GM11168 (cell line): ENCODE data around the gene NIBAN1.
"Not testable (repeated sequence)": the region's sequence is repeated elsewhere in the genome, so short reads cannot be mapped to it uniquely, and the experiment has no call there.

Source experiments
- in situ Hi-C: fragments of 300-500 bp; cut with MboI; formaldehyde crosslinking; loops from one replicate; pipeline ENCODE4 v1.12.0; 2022; ENCODE audit warnings: low sequenced_read_pairs; ENCODE audit not compliant: unreplicated experiment

The NIBAN1 gene

DNA sequence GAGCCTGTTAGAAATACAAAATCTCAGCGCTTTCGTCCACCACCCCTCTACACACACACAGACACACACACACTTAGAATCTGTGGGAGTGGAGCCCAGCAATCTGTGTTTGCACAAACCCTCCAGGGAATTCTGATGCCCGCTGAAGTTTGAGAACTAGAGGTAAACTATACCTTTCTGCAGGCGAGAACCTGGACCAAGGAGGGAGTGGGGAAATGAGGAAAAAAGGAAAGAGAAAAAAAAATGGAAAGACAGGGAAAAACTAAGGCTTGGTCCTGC lies 468 bp upstream of the NIBAN1 start:
- in situ Hi-C loops: loop anchor here (5.0 kb wide), 1 partner anchor 152 kb away; no protein-coding TSS in a partner anchor

DNA sequence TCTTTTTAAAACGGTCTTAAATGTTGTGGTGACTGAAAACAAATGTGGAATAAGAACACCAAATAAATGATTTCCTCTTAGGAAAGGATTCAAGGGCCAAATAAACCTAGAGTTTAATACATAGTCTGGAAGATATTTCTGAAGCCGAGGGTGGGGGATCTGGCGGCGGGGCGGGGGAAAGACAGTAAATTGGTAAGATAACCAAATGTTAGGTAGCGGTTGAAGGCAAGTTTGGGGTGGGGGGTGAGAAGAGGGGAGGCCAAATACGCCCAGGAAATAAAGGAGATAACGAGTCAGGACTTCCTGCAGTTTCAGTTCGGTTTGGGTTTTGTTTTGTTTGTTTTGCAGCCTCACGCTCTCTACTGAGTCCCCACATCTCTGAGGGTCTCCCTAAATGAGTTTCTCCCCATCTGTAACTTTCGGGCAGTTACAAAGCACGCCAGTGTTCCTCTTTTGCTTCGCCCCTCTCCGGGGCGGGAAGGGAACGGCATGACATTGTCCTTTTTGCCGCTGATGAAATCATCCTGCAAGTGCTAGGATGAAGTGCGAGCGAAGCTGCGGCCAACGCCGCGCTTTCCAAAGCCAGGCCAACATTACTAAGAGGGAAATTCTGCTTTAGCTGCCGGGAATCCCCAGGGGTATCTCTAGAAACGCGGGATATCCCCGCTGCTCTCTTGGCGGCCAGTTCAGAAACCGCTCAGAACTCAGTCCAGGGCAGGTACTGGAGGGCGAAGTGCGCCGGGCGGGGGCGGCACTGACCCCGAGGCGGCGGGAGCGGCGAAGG lies 844 bp downstream of the NIBAN1 start:
- in situ Hi-C loops: loop anchor here (5.0 kb wide), 1 partner anchor 151 kb away; no protein-coding TSS in a partner anchor

DNA sequence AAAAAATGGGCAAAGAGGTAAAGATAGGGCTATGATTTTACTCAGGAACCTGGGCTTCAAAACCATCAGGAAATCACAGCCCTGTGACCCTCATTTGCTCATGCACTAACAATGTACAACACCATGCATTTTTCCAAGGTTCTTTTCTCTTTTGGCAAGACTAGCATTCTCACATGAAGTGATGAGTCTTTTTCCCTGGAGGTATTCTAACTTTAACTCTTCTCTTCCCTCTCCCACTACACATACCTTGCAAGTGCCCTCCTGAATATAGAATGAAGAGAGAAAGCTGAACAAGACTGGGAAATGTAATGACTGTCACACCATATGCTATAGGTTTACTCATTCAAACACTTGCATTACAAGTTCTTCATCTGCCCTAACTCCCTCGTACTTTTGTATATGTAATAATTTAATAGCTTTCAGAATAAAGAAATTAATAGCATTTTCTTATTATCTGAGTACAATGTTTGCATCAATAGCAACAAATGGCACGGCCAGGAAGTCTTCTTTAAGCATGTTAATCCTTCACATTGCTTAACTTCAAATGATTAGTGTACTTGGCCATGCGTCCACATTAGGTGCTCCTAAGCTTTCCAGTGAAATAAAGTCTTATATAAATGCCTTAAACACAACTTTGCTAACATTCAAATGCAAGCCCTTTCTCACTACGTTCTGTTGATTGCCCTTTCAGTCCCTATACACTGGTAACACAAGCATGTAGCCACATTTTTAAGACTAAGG lies 1.8 kb downstream of the NIBAN1 start:
- in situ Hi-C loops: loop anchor here (5.0 kb wide), 1 partner anchor 150 kb away; no protein-coding TSS in a partner anchor

DNA sequence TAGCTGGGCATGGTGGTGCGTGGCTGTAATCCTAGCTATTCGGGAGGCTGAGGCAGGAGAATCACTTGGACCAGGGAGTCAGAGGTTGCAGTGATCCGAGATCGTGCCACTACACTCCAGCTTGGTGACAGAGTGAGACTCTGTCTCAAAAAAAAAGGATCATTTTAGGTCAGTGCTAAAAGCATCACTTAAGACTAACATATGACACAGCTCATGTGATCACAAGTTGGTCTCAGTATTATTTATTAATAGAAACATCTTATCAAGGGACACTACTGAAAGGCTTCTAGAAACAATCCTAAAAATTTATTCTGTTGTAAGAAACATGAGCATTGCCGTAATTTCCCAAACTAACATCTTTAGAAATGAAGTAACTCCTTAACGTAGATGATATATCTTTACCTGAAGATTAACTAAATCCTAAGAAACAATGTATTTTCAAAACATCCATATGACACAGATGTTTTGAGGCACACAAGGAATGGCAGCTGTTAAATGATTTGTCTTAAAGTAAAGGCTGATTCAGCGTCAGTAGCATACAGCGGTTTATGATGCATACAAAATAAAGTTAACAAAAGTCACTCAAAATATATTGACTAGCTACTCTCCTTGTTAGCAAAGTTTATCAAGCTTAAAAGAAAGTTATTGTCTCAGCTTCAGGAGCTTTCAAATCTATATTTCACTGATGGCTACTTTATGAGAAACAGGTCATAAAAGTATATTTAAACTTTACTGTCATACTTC lies 2.6 kb downstream of the NIBAN1 start:
- in situ Hi-C loops: loop anchor here (5.0 kb wide), 1 partner anchor 149 kb away; no protein-coding TSS in a partner anchor

DNA sequence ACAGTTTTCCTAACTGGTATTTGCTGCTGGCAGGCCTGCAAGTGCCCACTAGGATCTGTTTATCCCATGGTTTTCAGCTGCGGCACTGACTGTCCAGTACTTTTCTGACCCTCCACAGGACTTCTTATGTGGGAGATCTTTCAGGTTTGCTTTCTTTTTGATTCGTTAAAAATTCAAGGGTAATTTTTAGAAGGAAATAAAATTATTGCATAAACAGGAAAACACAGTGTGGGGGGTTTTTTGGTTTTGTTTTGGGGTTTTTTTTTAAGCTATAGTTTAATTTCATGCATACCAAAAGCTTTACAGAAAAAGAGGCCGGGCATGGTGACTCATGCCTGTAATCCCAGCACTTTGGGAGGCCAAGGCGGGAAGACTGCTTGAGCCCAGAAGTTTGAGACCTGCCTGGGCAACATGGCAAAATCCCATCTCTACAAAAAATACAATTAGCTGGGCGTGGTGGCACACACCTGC lies 3.6 kb downstream of the NIBAN1 start:
- in situ Hi-C loops: loop anchor here (5.0 kb wide), 1 partner anchor 148 kb away; no protein-coding TSS in a partner anchor

DNA sequence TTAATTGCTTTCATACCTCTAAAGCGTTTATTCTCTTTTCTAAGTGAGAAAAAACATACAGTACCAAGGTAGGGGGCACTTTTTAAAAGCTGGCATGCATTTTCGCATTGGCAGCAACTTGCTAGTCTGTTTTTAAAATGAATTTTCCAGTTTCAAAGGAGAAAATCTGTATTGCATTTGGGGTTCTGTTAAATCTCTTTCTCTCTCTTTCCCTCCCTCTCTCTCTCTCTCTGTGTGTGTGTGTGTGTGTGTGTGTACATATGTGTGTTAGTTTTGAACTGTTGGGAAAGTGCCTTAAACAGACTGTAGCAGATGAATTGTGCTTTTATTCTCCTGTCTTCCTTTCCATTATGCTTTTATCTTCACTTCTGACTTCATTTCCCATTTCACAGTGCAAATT lies 7.3 kb downstream of the NIBAN1 start:
- in situ Hi-C loops: no loop called here

DNA sequence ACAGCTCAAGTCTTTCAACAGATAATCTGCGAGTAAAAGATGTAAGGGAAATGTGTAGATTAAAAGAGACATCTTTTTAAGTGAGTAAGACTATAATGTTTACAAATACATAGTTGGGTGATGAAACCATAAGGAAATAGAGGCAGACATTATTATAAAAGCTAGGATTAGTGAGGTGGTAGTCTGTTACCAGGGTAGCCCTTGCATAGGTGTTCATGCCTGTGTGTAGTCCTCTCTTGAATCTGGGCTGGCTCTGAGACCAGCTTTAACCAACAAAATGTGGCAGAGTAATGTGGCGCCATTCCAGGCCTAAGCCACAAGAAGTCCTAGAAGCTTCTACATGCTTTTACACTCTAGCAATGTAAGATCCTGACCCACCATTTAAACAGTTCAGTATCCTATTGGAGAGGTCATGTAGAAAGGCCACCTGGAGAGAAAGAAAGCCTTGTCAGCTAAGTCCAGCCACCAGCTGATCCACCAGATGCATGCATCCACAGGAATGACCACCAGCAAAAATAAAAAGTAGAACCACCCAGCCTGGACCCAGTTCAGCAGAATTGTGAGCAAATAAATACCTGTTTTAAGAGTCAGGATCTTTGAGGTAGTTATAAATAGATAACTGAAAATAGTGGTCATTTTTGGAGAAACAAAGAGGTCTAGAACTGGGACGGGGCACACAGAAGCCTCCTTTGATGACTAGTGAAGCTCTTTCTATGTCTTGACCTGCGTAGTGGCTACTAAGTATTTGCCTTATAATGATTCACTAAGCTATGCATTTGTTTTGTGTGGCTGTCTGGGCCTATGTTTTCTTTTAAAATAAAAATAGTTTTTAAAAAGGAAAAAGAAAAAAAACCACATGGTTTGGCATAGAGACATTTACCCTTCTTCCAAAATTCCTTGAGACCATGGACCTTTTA lies 8.1 kb downstream of the NIBAN1 start:
- in situ Hi-C loops: no loop called here

DNA sequence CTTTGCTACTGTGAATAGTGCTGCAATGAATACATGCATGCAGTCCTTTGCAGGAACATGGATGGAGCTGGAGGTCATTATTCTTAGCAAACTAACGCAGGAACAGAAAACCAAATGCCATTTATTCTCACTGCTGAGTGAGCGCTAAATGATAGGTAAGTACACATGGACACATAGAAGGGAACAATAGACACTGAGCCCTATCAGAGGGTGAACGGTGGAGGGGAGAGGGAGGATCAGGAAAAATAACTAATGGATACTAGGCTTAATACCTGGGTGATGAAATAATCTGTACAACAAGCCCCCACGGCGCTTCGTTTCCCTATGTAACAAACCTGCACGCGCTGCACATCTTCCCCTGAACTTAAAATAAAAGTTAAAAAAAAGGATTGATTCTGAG lies 8.9 kb downstream of the NIBAN1 start:
- in situ Hi-C loops: no loop called here

DNA sequence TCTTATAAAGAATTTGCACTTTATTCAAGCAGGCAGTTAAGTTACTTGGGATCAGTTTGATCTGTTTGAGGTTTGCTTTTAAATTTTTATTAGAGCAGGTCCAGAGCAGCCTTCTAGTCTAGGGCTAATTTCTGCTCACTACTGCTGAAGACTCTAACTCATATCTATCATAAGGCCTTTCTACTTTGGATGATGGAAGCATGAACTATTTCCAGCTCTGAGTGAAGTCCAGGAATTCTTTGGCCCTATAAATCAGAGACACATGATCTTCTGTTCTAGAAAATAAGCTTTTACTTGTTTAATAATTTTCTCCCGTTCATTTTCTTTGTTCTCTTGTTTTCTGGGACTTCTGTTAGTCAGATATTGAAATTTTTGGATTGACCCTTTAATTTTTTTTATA lies 14.7 kb downstream of the NIBAN1 start:
- in situ Hi-C loops: no loop called here

DNA sequence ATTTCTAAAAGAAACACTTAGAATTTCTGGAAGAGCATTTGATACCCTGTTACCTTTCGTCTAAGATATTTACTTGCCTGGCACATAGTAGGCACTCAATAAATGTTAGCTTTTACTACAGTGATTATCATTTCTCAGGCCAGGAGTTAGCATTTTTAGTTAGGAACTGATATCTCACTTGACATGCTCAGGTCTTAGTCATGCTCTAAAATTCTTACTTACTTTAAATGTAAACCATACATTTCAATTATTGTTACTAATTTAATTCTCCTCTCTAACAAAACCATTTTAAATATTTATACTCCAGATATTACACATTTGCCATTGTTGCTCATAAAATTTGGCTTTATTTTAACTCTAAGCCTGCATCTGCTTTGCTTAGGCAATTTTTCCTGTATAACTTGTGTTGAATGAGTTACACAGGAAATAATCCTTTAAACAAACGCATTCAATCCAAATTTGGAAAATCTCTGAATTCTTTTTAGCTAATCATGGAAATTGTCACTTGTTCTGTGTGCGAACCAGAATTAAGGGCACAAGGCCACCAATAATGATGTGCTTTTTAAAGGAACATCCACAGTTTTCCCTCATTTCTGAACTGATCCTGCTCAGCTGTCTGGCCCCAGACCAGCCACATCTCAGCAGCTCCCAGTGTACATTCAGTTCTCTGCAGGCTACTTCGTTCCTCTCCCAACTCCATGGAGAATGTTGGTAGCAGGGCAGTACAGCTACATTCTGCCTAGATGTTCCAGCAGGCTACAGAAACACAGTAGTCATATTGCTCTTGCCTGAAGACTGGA lies 15.6 kb downstream of the NIBAN1 start:
- in situ Hi-C loops: no loop called here

DNA sequence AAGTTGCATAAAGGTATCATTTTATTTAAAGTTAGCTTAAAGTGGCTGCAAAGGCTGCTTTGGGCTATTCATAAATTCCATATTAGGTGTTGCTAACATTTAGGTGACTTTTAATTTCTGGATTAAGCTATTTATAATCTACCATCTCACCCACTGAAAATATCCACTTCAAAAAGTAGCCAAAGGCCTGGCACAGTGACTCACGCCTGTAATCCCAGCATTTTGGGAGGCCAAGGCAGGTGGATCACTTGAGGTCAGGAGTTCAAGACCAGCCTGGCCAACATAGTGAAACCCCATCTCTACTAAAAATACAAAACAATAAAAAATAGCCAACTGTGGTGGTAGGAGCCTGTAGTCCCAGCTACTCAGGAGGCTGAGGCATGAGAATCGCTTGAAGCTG lies 16.4 kb downstream of the NIBAN1 start:
- in situ Hi-C loops: not testable (repeated sequence)

DNA sequence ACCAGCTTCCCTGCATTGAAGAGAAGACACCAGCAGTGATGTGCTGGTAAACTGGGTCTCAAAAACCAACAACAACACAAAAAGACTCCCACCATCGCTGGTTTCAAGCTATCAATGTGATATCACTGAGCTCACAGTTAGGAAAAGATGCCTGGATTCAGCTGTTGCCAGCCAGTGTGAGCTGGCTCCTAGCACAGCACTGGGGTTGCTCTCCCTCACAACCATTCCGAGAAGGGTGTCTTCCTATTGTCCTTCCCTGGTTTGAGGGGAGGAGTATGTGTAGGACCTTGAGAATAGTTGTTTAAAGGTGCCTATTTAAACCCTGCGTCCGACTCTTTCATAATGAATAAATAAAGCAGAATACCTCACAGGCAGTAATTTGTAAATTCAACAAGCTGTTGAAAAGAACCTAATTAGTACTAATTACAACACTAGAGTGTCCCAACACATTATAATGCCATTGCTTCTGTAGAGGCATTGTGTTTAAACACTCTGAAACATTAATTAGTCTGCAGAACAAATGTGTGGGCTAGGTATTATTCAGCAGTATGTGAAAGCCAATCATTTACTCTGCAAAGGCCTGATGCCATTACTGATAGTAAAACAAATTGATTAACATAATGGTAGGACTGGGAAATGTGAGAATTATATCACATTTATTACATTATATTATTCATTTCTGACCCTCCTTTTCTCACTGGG lies 17.2 kb downstream of the NIBAN1 start:
- in situ Hi-C loops: no loop called here

DNA sequence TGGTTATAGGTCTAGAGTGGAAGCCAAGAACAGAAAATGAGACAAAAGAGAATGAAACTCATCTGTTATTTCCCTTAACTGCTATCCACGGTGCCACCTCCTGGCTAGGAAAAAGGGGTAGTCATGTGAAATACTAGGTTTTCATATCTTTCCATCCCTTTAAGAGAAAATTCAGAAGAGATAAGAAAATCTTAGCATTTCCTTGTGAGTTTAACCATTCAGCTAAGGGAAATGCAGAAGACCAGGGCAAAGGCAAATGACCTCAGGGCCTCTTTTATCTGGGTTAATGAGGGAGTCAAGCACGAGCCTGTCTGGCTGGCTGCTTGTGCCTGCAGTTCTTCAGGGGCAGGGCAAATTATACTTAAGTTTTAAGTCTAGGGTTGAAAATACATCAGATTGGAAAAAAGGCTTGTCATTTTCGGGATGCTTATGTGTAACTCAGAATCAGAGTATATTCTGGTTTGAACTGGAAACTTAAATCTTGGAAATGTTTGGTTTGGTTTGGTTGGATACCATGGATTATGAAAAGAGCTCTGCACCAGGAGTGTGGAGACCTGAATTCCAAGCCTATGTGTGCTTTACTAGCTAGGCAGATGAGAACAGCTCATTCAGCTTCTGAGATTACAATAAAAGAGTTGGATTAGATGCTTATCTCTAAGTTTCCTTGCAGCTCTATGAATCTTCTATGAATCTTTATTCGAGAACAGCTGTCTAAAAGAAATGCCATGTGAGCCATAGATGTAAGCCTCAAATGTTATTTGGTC lies 19.9 kb downstream of the NIBAN1 start:
- in situ Hi-C loops: no loop called here

DNA sequence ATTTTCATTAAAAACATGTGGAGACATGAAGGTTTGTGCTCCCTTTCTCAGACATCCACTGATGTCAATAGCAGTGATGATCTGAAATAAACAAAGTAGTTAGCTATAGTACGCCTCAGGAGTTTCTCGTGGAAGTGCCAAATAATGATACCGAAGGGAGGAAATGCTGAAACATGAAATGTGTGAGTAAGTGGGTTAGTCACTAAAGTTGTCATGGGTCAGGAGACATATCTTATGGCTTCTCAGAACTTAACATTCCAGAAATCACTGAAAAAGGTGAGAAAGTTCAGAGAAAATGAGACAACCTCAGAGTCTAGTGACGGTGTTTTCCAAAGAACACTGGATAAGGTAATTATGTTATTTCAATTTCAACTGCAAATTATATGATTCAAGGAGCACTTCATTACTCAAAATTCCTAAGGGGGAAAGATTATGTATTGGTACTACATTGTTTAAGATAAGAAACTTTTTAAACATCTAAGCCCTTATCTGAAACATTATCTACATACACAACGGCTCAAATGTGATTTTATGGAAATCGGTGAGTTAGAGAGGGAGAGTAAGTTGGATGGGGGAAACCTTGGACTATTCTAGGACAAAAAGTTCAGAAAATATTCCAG lies 20.6 kb downstream of the NIBAN1 start:
- in situ Hi-C loops: no loop called here

DNA sequence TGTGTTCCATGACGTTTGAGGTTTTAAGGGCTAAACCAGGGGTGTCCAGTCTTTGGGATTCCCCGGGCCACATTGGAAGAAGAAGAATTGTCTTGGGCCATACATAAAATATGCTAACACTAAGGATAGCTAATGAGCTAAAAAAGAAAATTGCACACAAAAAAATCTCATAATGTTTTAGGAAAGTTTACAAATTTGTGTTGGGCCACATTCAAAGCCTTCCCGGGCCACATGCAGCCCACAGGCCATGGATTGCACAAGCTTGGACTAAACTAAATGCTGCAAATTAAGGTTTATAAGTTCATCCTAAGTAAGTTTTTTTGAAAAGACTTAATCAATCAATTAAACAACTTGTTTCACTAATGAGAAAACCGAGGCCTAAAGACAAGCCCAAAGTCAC lies 21.9 kb downstream of the NIBAN1 start:
- in situ Hi-C loops: no loop called here

DNA sequence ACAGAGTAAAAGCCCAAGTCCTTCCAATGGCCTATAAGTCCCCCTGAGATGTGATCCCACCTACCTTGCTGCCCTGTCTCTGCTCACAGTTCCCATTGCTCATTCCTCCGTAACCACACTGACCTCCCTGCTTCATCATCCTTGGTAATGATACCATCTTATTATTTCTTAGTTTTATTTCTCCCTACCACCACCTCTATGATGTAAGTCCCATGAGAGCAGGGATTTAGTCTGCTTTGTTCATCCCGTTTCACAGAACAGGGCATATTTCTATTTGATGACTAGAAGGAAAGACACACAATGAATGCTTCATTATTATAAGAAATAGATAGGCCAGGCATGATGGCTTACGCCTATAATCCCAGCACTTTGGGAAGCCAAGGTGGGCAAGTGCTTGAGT lies 22.5 kb downstream of the NIBAN1 start:
- in situ Hi-C loops: no loop called here

DNA sequence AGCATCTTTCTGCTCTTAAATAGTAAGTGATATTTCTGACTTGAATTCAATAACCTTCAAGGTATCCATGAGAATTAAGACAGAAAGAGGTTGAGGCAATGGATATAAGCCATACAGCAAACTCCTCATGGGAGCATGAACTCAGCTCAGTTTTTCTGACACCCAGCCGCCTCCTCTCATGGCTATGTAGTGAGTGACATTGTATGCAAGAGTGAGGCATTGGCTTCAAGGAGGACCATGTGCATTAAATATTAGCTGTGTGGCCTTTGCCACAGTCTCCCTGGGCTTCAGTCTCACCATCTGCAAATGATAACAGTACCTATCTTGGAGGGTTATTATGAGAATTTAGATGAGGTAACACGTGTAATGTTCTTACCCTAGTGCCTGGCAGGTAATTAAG lies 23.4 kb downstream of the NIBAN1 start:
- in situ Hi-C loops: no loop called here
